Measurements from ENCODE around the gene PRKCH.

Gene PRKCH

DNA sequence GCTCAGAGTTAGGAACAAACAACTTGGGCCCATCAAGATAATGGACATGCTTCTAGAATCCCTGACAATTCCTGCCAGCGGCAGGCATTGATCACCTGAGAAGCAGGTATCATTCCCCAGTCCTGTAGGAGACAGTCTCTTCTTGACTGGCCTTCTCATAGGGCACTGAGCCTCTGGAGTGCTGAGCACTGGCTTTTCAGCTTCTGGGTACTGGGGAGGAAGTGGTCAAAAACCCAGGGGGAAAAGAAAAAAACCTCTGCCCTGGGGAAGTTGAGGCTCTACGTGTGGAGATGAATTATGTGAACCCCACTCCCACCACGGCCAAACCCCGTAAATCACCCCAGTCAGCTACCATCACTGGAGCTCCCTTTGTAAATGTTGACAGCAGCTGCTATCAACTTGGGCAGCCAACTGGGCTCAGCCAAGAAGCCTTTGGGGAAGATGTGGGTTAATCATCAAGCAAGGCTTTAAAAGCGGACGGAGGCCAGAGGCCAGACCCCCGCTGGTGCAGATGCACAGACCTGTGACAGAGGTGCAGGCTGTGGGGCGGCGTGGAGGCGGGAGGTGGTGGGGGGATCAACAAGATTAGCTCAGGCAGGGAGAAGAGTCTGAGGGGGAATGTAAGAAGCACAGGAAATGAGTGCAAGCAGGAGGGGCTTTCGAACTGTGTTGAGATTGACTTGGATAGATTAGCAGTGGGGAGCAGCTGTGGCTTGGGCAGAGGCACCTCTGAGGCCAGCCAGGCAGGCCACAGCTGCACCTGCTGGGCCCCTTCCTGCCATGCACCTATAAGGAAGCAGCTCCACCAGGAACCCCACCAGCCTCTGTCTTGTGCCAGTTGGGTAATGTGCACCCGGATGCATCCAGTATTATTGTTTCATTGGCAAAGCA, 268.6 kb downstream of the PRKCH start:
- Mint-ChIP-seq H3K4me1 (peaks cover 44% of the 10 kb centered on the region), H3K36me3 (peaks cover 3% of the 10 kb centered on the region), H3K27ac (no peak overlapping the region), H3K27me3 (no peaks in the 10 kb centered on the region), H3K4me3 (no peak overlapping the region), H3K9me3 (no peaks in the 10 kb centered on the region)

DNA sequence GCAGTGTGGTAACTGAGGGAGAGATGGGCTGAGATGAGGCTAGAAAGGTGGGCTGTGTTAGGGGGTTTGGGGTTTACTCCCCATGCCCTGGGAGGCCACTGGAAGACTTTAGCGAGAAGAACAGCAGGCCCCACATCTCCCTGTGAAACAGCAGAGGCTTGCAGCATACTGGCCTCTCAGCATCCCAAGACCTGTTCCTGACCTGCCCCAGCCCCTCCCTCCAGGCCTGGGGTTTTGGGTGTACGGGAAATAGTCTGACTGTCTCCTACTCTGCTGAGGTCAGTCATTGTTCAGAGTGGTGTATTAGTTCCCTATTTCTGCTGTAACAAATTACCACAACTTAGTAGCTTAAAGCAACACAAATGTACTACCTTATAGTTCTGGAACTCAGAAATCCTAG, 270.5 kb downstream of the PRKCH start:
- H3K27ac Mint-ChIP-seq: no peak overlapping the region
- H3K9me3 Mint-ChIP-seq: no peaks in the 10 kb centered on the region
- H3K4me1 Mint-ChIP-seq: peaks cover 52% of the 10 kb centered on the region
- H3K4me3 Mint-ChIP-seq: no peak overlapping the region
- H3K27me3 Mint-ChIP-seq: no peaks in the 10 kb centered on the region
- peaks cover 3% of the 10 kb centered on the region for H3K36me3 Mint-ChIP-seq

GRCh38 chr14:61593330-61593729, 272.0 kb downstream of the PRKCH start:
- Mint-ChIP-seq H3K27me3 (no peaks in the 10 kb centered on the region), H3K4me1 (peaks cover 60% of the 10 kb centered on the region), H3K27ac (peak overlapping the region; percentile 73), H3K4me3 (no peak overlapping the region), H3K9me3 (no peaks in the 10 kb centered on the region), H3K36me3 (peaks cover 3% of the 10 kb centered on the region)

DNA sequence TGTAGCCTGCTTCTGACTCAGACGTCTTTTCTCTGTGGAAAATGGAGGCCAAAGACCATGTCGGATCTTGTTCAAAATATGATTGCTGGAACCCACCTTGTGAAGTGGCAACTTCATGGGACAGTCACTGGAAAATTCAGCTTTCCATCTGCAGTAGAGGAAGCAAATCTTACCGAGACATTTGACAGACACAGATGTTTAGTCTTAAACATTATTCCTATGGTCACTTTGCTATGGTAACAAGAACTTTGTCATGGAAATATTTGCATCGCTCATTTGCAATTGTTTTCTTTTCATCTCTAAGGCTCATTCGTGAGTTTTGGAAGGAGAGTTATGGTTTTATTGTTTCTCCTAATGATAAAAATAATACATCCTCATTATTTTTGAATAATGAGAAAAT, 275.6 kb downstream of the PRKCH start:
- H3K4me3 Mint-ChIP-seq: no peak overlapping the region
- H3K9me3 Mint-ChIP-seq: no peaks in the 10 kb centered on the region
- H3K4me1 Mint-ChIP-seq: peaks cover 65% of the 10 kb centered on the region
- H3K36me3 Mint-ChIP-seq: peaks cover 3% of the 10 kb centered on the region
- no peaks in the 10 kb centered on the region for H3K27me3 Mint-ChIP-seq
- H3K27ac Mint-ChIP-seq: no peak overlapping the region

DNA sequence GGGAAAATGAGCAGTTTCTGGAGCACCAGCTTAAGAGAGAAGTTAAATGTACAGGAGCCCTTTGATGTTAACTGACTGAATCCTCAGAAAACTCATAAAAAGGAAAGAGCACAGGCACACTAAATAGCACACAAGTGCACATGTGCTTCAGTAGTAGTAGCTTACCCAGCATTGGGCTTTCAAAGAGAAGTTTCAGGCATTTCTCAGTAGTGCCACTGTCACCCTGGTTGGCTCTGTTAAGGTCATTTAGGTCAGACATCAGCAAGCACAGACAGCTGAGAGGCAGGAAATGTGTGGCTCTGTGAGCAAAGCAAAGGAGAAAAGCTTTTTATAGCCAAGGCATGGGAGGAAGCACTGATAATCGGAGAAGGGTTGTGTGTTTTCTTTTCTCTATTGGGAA, 277.6 kb downstream of the PRKCH start:
- Mint-ChIP-seq H3K4me1 (peaks cover 48% of the 10 kb centered on the region), H3K4me3 (peak overlapping the region; percentile 31), H3K27ac (peak overlapping the region; percentile 48), H3K36me3 (no peaks in the 10 kb centered on the region), H3K9me3 (no peaks in the 10 kb centered on the region), H3K27me3 (no peaks in the 10 kb centered on the region)

- H3K27me3 Mint-ChIP-seq: no peaks in the 10 kb centered on the region
- no peak overlapping the region for H3K4me3 Mint-ChIP-seq
- H3K9me3 Mint-ChIP-seq: no peaks in the 10 kb centered on the region
- H3K4me1 Mint-ChIP-seq: peaks cover 38% of the 10 kb centered on the region
- H3K36me3 Mint-ChIP-seq: no peaks in the 10 kb centered on the region
- H3K27ac Mint-ChIP-seq: no peak overlapping the region
These were observed 278.6 kb downstream of the PRKCH start for GRCh38 chr14:61599942-61600341.

All from activated naive CD4-positive, alpha-beta T cell treated with anti-CD3 and anti-CD28 coated beads, Interleukin-2, amount 50 U/mL, for 24 hours (primary cell).